Measurements from ENCODE around the gene CXCR4. TPM values are rescaled to one million over a fixed set of nuclear protein-coding genes. Genes with fewer than 3 reads are reported as not detected.

Gene CXCR4
- polyA plus RNA-seq, 1 of the 3 experiments (the other 2 are of a cell fraction) = 0.48 TPM

- Histone ChIP-seq H3K9me2 (no peaks in the 10 kb centered on the region), H3K4me3 (ENCODE audit: low read depth in 2 of 2, low read length in 1 of 2) (no peak overlapping the region), H2AFZ (ENCODE audit: low read depth) (no peak overlapping the region), H3F3A (replicated peaks; ENCODE audit: insufficient read depth) (no peaks in the 10 kb centered on the region), H3K79me2 (ENCODE audit: insufficient read depth) (no peaks in the 10 kb centered on the region), H3K9ac (no peak overlapping the region), H3K4me2 (no peak overlapping the region), H3K27me3 (ENCODE audit: insufficient read depth) (no peaks in the 10 kb centered on the region), H4K20me1 (ENCODE audit: insufficient read depth) (no peaks in the 10 kb centered on the region), H3K36me3 (replicated peaks in 1 of 2; ENCODE audit: control insufficient read depth in 1 of 2, insufficient read depth in 2 of 2, low read length in 1 of 2) (no peaks in the 10 kb centered on the region), H3K27ac (ENCODE audit: low read depth in 2 of 2, low read length in 1 of 2) (no peak overlapping the region), H3K4me1 (ENCODE audit: control insufficient read depth in 1 of 2, insufficient read depth in 2 of 2, low read depth in 1 of 2, low read length in 1 of 2) (no peaks in the 10 kb centered on the region), H3K9me3 (no peaks in the 10 kb centered on the region)
- POLR2A ChIA-PET = no interaction called here
- no peak for DNase-seq
- TF ChIP-seq TEAD4 (IDR thresholded peaks at IDR 0.05; ENCODE audit: borderline replicate concordance, insufficient read depth) (no peak), MAX (IDR thresholded peaks at IDR 0.05; ENCODE audit: low read depth) (no peak), FOXM1 (IDR thresholded peaks at IDR 0.05; ENCODE audit: low read depth) (no peak), USF1 (IDR thresholded peaks at IDR 0.05; ENCODE audit: borderline replicate concordance, low read depth) (no peak), MEF2A (IDR thresholded peaks at IDR 0.05; ENCODE audit: borderline replicate concordance, low read depth) (no peak), RAD21 (IDR thresholded peaks at IDR 0.05; ENCODE audit: low read length) (no peak), GABPA (IDR thresholded peaks at IDR 0.05; ENCODE audit: low read depth) (no peak), REST (IDR thresholded peaks at IDR 0.05; ENCODE audit: low read depth, low read length) (no peak), NRF1 (IDR thresholded peaks at IDR 0.05; ENCODE audit: low read depth, low read length) (no peak), SIN3A (IDR thresholded peaks at IDR 0.05; ENCODE audit: borderline replicate concordance, low read depth, low read length) (no peak), FOSL2 (IDR thresholded peaks at IDR 0.05; ENCODE audit: borderline replicate concordance, low read depth) (no peak), IRF3 (IDR thresholded peaks at IDR 0.05; ENCODE audit: low read depth, low read length) (no peak), POLR2AphosphoS5 (IDR thresholded peaks at IDR 0.05; ENCODE audit: low read depth, low read length) (no peak), CTCF (IDR thresholded peaks at IDR 0.05) (no peak), MXI1 (IDR thresholded peaks at IDR 0.05; ENCODE audit: low read depth, low read length) (no peak)
- CTCF ChIA-PET = no interaction called here
- WGBS (ENCODE audit: low lambda C conversion rate) = 48% methylated on average over 5 of the region's 5 CpGs
Observed at GRCh38 chr2:136164280-136164776, 46.4 kb upstream of the CXCR4 start.

Measured in SK-N-SH (cell line).